ENCODE measurements around the gene HERPUD1.
"Not testable (repeated sequence)": the region's sequence is repeated elsewhere in the genome, so short reads cannot be mapped to it uniquely, and the experiment has no call there.

Gene HERPUD1

DNA sequence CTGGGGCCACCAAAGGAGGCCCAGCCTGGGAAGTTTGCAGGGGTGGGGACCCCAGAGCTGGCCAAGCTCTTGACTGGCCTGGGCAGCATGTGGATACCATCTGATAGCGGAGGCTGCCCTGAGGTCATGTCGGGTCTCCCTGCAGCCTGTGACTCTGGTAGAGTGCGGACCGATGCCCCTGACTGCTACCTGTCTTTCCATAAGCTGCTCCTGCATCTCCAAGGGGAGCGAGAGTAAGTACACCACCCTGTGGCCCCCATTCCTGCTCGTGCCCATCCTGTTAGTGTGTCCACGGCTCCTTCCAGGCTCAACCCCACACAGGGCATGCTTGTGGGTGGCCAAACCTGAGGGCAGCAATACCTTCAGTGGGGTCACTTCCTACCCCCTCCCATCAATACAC lies 37.8 kb downstream of the HERPUD1 start:
- Histone ChIP-seq H3K36me3 (ENCODE audit: control insufficient read depth in 2 of 2, insufficient read depth in 2 of 2, low read length in 2 of 2) (no peaks in the 10 kb centered on the region), H3K9me3 (ENCODE audit: control insufficient read depth in 2 of 2, low read length in 2 of 2) (no peaks in the 10 kb centered on the region), H3K9ac (ENCODE audit: low read depth in 1 of 2, low read length in 2 of 2) (no peak overlapping the region), H3K27ac (ENCODE audit: low read depth in 2 of 2, low read length in 2 of 2) (no peak overlapping the region), H3K4me1 (ENCODE audit: control insufficient read depth in 2 of 2, insufficient read depth in 2 of 2, low read length in 2 of 2) (peaks cover 5 to 7% of the 10 kb centered on the region in 2 donors), H3K27me3 (ENCODE audit: control insufficient read depth in 2 of 2, insufficient read depth in 2 of 2, low read length in 2 of 2) (no peaks in the 10 kb centered on the region), H3K4me3 (ENCODE audit: low read length in 2 of 2) (no peak overlapping the region)

- no peaks in the 10 kb centered on the region for H3K36me3 ChIP-seq (ENCODE audit: control insufficient read depth in 2 of 2, insufficient read depth in 2 of 2, low read length in 2 of 2)
- no peak overlapping the region for H3K9ac ChIP-seq (ENCODE audit: low read depth in 1 of 2, low read length in 2 of 2)
These were observed 39.2 kb downstream of the HERPUD1 start for GRCh38 chr16:56970934-56971767.

GRCh38 chr16:56971768-56972043 lies 39.8 kb downstream of the HERPUD1 start:
- Histone ChIP-seq H3K9me3 (ENCODE audit: control insufficient read depth in 2 of 2, low read length in 2 of 2) (no peaks in the 10 kb centered on the region), H3K27me3 (ENCODE audit: control insufficient read depth in 2 of 2, insufficient read depth in 2 of 2, low read length in 2 of 2) (no peaks in the 10 kb centered on the region), H3K4me1 (ENCODE audit: control insufficient read depth in 2 of 2, insufficient read depth in 2 of 2, low read length in 2 of 2) (peaks cover 0 to 3% of the 10 kb centered on the region in 2 donors), H3K9ac (ENCODE audit: low read depth in 1 of 2, low read length in 2 of 2) (no peak overlapping the region), H3K36me3 (ENCODE audit: control insufficient read depth in 2 of 2, insufficient read depth in 2 of 2, low read length in 2 of 2) (no peaks in the 10 kb centered on the region), H3K27ac (ENCODE audit: low read depth in 2 of 2, low read length in 2 of 2) (no peak overlapping the region), H3K4me3 (ENCODE audit: low read length in 2 of 2) (no peak overlapping the region)

More at GRCh38 chr16:56970934-56971767, 39.2 kb downstream of the HERPUD1 start:
- Histone ChIP-seq H3K9me3 (ENCODE audit: control insufficient read depth in 2 of 2, low read length in 2 of 2) (no peaks in the 10 kb centered on the region), H3K4me1 (ENCODE audit: control insufficient read depth in 2 of 2, insufficient read depth in 2 of 2, low read length in 2 of 2) (peaks cover 0 to 3% of the 10 kb centered on the region in 2 donors), H3K4me3 (ENCODE audit: low read length in 2 of 2) (no peak overlapping the region), H3K27me3 (ENCODE audit: control insufficient read depth in 2 of 2, insufficient read depth in 2 of 2, low read length in 2 of 2) (no peaks in the 10 kb centered on the region), H3K27ac (ENCODE audit: low read depth in 2 of 2, low read length in 2 of 2) (no peak overlapping the region)

DNA sequence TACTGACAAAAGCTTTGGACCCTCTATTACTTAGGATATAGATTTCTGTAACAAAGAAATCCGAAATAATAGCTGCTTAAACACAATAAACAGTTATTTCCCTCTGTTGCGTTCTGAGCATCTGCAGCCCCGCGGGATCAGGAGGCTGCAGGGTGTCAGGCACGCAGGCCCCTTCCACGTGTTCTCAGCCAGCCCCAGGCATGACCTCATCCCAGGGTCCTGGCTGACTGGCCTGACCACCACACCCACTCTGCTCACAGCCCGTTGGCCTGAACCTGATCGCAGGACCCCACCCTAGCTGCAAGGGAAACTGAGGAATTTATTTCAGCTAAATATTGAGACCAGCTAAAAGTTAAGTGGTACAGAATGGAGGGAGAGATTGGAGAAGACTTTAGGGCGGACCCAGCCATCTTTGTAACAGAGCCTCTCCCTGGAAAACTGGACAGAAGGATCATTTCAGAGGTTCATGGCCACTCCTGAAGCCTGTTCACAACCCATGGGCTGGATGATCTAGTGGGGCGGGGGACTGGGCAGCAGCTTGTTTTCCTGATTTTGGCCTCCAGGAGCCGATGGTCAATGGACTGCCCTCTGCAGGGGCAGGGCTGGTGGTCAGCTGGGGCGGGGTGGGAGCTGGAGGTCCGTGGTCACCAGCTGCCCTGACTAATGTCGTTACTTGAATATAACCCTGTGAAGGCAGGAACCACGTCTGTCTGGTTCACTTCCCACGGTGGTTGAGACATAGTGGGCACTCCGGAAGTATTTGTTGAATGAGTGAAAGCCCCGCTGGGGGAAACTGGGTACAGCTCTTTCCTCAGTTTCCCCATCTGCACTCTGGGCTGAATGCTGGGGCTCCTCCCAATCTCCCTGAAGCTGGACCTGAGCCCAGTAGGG lies 40.7 kb downstream of the HERPUD1 start:
- H3K4me3 ChIP-seq (ENCODE audit: low read length in 2 of 2) = no peak overlapping the region
- H3K9ac ChIP-seq (ENCODE audit: low read depth in 1 of 2, low read length in 2 of 2) = no peak overlapping the region
- H3K27ac ChIP-seq (ENCODE audit: low read depth in 2 of 2, low read length in 2 of 2) = no peak overlapping the region
- peaks cover 0 to 3% of the 10 kb centered on the region in 2 donors for H3K4me1 ChIP-seq (ENCODE audit: control insufficient read depth in 2 of 2, insufficient read depth in 2 of 2, low read length in 2 of 2)
- H3K27me3 ChIP-seq (ENCODE audit: control insufficient read depth in 2 of 2, insufficient read depth in 2 of 2, low read length in 2 of 2) = no peaks in the 10 kb centered on the region
- no peaks in the 10 kb centered on the region for H3K9me3 ChIP-seq (ENCODE audit: control insufficient read depth in 2 of 2, low read length in 2 of 2)
- no peaks in the 10 kb centered on the region for H3K36me3 ChIP-seq (ENCODE audit: control insufficient read depth in 2 of 2, insufficient read depth in 2 of 2, low read length in 2 of 2)

DNA sequence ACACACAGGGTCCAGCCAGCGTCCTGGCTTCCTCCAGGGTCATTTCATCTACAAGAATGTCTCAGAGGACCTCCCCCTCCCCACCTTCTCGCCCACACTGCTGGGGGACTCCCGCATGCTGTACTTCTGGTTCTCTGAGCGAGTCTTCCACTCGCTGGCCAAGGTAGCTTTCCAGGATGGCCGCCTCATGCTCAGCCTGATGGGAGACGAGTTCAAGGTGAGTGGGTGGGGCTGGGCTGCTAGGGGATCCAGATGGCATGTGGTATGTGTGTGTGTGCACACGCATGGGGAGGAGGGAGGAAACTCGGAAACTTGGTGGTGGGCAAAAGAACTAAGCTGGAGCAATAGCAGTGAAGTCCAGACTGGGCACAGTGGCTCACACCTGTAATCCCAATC lies 41.4 kb downstream of the HERPUD1 start:
- no peaks in the 10 kb centered on the region for H3K9me3 ChIP-seq (ENCODE audit: control insufficient read depth in 2 of 2, low read length in 2 of 2)
- no peak overlapping the region for H3K27ac ChIP-seq (ENCODE audit: low read depth in 2 of 2, low read length in 2 of 2)
- H3K9ac ChIP-seq (ENCODE audit: low read depth in 1 of 2, low read length in 2 of 2) = no peak overlapping the region
- H3K4me1 ChIP-seq (ENCODE audit: control insufficient read depth in 2 of 2, insufficient read depth in 2 of 2, low read length in 2 of 2) = peaks cover 0 to 3% of the 10 kb centered on the region in 2 donors
- no peak overlapping the region for H3K4me3 ChIP-seq (ENCODE audit: low read length in 2 of 2)
- no peaks in the 10 kb centered on the region for H3K36me3 ChIP-seq (ENCODE audit: control insufficient read depth in 2 of 2, insufficient read depth in 2 of 2, low read length in 2 of 2)
- no peaks in the 10 kb centered on the region for H3K27me3 ChIP-seq (ENCODE audit: control insufficient read depth in 2 of 2, insufficient read depth in 2 of 2, low read length in 2 of 2)

GRCh38 chr16:56973899-56974298 lies 42.0 kb downstream of the HERPUD1 start:
- H3K36me3 ChIP-seq (ENCODE audit: control insufficient read depth in 2 of 2, insufficient read depth in 2 of 2, low read length in 2 of 2); H3K4me1 ChIP-seq (ENCODE audit: control insufficient read depth in 2 of 2, insufficient read depth in 2 of 2, low read length in 2 of 2); H3K27me3 ChIP-seq (ENCODE audit: control insufficient read depth in 2 of 2, insufficient read depth in 2 of 2, low read length in 2 of 2); H3K9me3 ChIP-seq (ENCODE audit: control insufficient read depth in 2 of 2, low read length in 2 of 2); H3K4me3 ChIP-seq (ENCODE audit: low read length in 2 of 2); H3K9ac ChIP-seq (ENCODE audit: low read depth in 1 of 2, low read length in 2 of 2); H3K27ac ChIP-seq (ENCODE audit: low read depth in 2 of 2, low read length in 2 of 2): not testable (repeated sequence)

GRCh38 chr16:56974549-56975300 lies 42.8 kb downstream of the HERPUD1 start:
- Histone ChIP-seq H3K4me3 (ENCODE audit: low read length in 2 of 2) (no peak overlapping the region), H3K9ac (ENCODE audit: low read depth in 1 of 2, low read length in 2 of 2) (no peak overlapping the region), H3K9me3 (ENCODE audit: control insufficient read depth in 2 of 2, low read length in 2 of 2) (no peaks in the 10 kb centered on the region), H3K27me3 (ENCODE audit: control insufficient read depth in 2 of 2, insufficient read depth in 2 of 2, low read length in 2 of 2) (no peaks in the 10 kb centered on the region), H3K4me1 (ENCODE audit: control insufficient read depth in 2 of 2, insufficient read depth in 2 of 2, low read length in 2 of 2) (peaks cover 0 to 3% of the 10 kb centered on the region in 2 donors), H3K27ac (ENCODE audit: low read depth in 2 of 2, low read length in 2 of 2) (no peak overlapping the region), H3K36me3 (ENCODE audit: control insufficient read depth in 2 of 2, insufficient read depth in 2 of 2, low read length in 2 of 2) (no peaks in the 10 kb centered on the region)

DNA sequence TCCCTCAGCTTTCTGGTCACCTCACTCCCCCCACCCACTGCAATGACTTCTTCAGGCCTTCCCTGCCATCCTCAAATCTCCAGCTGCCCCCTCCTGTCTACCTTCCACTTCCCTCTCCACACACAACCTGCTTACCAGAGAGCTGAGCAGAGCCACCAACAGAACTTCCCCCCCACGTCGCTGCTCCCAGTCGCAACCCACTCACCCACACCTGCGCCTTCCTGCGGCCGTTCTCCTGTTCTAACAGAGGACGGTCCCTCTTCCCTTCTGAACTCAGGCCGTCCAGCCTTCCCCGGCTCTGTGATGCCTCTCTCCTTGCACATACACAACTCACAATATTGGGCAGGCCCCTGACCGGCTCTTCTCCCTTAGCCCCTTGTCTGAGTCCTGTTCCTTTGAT lies 43.8 kb downstream of the HERPUD1 start:
- Histone ChIP-seq H3K9ac (ENCODE audit: low read depth in 1 of 2, low read length in 2 of 2) (no peak overlapping the region), H3K4me3 (ENCODE audit: low read length in 2 of 2) (no peak overlapping the region), H3K9me3 (ENCODE audit: control insufficient read depth in 2 of 2, low read length in 2 of 2) (no peaks in the 10 kb centered on the region), H3K27ac (ENCODE audit: low read depth in 2 of 2, low read length in 2 of 2) (no peak overlapping the region), H3K36me3 (ENCODE audit: control insufficient read depth in 2 of 2, insufficient read depth in 2 of 2, low read length in 2 of 2) (no peaks in the 10 kb centered on the region), H3K27me3 (ENCODE audit: control insufficient read depth in 2 of 2, insufficient read depth in 2 of 2, low read length in 2 of 2) (no peaks in the 10 kb centered on the region), H3K4me1 (ENCODE audit: control insufficient read depth in 2 of 2, insufficient read depth in 2 of 2, low read length in 2 of 2) (peaks cover 0 to 3% of the 10 kb centered on the region in 2 donors)

DNA sequence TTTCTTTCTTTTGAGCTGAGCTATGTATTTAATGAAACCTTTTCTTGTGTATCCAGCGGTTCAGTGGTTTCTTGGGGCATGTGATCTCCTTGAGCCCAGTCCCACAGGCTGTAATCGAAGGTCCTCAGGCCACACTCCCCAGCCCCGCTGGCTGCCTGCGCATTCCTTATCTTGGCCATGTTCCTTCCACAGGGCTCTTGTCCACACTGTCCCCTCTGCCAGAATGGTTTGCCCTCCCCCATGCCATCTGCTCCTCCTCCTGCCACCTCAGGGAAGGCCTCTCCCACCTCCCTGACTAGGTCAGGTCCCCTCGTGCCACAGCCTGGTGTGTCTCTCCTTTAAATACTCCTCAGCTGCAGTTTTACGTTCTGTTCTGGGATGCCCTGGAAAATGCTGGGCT lies 45.3 kb downstream of the HERPUD1 start:
- Histone ChIP-seq H3K27me3 (ENCODE audit: control insufficient read depth in 2 of 2, insufficient read depth in 2 of 2, low read length in 2 of 2) (no peaks in the 10 kb centered on the region), H3K4me3 (ENCODE audit: low read length in 2 of 2) (no peak overlapping the region), H3K27ac (ENCODE audit: low read depth in 2 of 2, low read length in 2 of 2) (no peak overlapping the region), H3K4me1 (ENCODE audit: control insufficient read depth in 2 of 2, insufficient read depth in 2 of 2, low read length in 2 of 2) (peaks cover 0 to 3% of the 10 kb centered on the region in 2 donors), H3K36me3 (ENCODE audit: control insufficient read depth in 2 of 2, insufficient read depth in 2 of 2, low read length in 2 of 2) (no peaks in the 10 kb centered on the region), H3K9ac (ENCODE audit: low read depth in 1 of 2, low read length in 2 of 2) (no peak overlapping the region), H3K9me3 (ENCODE audit: control insufficient read depth in 2 of 2, low read length in 2 of 2) (no peaks in the 10 kb centered on the region)

Measured in mucosa of rectum (tissue), 2 donors.